ENCODE measurements around the gene KLHL29.

KLHL29 gene

DNA sequence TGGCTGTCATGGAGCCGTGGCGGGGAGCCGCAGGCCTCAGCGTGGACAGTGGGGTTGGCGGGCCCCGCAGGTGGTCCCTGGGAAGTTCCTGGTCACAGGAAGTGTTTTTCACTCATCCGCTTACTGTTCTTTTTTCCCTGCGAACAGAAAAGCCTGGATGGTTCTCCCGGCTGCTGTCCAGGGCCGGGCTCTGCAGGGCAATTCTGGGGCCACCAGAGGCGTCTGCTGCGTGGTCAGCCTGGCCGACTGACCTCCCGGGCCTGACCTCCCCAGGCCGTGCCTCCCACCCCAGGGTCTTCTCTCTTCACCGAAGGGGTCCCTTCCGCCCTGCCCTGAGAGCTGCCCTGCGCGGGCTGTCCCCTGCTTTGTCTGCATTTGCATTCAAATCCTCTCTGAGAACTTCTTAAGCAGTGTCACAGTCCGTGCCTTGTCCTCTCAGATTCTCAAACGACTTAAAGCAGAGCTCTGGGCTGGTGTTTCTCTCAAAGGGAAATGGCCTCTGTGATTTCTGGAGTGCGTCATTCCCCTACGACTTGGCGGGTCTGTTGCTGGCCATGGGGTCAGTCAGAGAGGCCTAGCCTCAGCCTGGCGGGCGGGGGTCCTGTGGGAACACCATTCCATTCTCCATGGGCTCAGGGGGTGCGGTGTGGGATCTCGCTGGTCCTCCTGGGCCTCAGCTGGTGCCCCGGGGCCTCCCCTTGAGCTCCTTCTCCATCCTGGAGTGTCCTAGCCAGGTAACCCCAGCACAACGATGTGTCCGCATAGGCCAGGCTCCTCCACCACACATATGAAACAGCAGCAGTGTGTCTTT is 38.3 kb downstream of the KLHL29 start:
- DNase-seq: no peak

DNA sequence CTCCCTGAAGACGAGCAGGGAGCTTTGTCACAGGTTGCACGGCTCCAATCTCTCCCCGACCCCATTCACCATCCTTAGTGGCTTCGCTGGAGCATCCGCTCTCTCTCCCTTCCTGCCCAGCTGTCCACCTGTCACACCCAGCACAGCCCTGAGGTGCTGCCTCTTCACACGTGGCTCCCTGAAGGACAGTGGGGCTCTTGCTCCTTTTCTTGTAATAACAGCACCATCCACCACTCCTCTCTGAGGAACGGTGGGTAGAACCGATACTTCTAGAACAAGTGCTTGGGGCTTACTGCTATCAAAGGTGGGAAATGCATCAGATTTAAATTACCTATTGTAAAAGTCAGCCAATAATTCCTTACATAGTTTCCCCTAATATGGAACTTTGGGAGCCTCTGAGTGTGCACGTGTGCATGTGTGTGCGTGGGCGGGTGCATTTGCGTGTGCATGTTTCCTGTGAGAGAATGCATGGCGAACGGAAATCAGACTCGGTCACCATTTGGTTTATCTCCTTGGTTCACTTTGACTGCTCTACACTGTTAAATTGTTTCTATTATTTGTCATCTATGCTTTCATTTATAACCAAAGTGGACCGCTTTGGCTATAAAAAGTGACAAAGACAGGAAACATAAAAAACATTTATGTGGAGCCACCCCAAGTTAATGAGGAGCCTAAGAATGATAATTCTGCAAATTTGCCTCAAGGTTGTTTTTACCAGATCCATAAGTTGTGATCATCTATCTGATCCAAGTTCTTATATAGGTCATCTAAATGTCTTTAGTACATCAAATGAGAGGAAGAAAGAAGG is 39.1 kb downstream of the KLHL29 start:
- DNase-seq: no peak

DNA sequence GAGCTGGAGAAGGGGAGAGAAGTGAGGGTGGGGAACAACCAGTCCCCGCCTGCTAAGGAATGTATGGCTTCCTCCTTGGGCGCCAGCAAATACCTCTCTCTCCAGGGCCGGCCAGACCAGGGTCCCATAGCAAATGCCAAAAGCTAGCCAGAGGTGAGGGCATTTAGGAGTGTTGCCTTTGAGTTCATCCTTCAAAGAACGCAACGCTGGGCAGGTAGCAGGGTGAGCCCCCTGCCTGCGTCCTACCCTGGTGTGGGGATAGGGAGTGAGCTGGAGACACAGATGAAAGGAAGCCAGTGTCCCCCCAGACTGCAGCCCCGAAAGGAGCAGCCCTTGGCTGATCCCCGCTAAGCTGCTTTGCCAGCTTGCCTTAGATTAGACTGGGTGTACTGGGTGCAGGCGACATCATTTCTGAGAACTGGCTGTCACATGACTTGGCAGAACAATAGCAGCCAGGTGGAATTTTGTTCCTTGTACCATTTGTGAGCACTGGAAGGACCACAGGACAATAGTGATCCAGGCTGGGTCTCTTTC is 40.4 kb downstream of the KLHL29 start:
- DNase-seq: no peak

DNA sequence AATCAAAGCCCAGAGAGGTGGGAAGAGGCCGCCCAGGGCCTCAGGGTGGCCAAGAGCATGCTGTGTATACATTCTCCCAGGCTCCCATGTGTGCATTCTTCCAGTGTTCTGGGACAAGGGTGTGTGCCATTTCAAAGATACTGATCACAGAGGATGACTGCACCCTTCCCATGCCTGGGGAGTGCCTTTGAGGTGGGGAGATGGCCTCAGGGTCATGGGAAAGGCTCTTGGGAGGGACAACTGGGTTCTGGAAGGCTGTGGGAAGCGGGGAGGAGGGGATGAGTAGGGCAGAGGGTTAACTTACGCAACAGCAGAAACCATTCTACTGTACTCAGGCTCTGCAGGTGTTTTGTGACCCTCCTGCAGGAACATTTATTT is 40.9 kb downstream of the KLHL29 start:
- DNase-seq: no peak

DNA sequence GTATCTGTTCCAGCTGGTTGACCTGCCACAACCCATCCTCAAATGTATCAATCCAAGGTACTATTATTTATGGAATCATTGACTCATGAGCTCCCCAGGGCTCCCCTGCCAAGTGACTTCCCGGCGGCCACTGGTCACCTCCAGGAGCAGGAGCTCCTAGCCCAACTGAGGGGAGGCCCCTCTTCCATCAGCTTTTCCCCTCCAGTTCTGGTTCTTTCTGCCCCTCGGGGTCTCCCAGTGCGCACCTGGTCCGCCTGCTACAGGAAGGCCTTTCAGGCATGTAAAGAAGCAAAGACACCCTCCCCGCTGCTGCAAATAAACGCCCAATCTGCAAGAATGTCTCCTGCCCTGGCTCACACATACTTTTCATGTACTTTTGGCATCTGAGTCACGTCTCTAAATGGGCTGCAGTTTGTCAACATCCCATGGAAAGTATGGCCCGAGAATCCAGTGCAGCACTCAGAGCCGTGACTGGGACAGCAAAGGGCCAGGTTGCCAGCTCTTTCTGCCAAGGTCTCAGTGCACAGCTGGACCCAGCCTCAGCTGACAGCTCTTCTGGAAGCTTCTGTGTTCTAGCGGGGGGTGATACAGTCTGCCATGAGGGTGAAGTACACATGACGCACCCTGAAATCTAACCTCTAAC is 41.4 kb downstream of the KLHL29 start:
- DNase-seq: no peak

DNA sequence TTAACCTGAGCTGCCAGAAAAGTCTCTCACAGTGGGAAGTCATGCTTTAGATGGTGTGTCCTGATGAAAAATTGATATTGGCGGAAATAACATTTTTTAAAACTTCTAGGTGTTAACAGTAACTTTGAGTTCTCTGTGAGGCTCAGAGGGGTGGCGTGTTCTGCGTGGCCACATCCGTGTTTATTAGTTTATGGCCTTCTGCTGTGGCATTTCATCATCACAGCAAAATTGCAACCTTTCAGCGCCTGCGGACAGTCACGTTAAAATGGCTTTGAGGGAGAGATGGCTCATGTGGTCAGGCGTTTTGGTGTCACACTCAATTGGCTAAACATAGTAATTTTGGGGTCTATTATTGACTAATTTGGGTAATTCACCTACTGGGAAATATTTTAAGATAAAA is 42.4 kb downstream of the KLHL29 start:
- no peak for DNase-seq

DNA sequence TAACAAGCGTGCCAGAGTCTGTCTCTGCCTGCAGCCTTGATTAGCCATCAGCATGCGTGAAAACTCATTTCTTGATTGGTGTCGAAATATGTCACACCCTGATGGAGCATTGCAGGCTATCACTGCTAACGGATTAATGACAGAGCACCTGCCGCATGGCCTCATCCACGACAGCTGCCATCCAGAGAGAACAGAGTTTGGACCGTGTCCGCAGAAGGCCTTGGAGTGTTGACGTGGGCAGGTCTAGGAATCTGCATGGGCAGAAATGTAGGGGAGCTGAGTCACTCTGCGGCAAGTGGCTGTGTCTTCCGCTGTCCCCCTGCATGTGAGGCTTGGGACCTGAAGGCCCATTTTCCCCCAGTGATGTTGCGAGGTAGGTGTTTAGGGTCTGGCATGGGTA is 43.0 kb downstream of the KLHL29 start:
- DNase-seq: no peak

DNA sequence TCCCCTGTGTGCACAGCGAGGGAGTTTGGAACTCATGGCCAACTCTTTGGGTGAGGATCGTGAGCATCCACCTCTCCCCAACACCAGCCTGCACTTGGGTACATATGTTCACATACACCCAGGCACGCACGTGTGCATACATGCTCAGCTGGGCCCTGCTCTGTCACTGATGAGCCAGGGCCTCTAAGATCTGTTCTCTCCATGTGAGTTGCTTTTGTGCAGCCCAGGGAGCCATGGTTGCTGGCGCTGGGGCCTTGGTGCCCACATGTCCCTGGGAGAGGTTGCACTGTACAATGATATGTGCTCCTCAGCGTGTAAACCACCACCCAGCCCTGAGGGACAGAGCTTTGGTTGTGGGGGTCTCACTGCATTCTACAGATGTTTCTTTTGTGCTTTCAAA is 44.1 kb downstream of the KLHL29 start:
- DNase-seq: no peak

DNA sequence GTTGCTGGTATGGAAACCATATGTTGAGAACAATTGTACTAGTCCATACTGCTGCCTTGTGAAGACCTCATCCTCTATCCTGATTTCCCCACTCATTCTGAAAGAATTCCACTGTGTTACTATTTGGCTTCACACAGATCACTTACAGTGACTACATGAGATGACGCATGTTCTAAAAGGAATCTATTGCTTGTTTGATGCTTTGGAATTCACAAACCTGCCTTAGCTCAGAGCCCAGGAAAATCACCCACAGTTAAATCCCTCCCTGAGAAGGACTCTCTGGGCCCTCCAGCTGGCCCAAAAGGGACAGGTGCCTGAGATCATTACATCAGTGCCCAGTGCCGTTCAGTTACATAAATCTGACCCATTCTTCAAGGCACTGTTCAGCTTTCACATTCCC is 45.3 kb downstream of the KLHL29 start:
- DNase-seq: no peak

DNA sequence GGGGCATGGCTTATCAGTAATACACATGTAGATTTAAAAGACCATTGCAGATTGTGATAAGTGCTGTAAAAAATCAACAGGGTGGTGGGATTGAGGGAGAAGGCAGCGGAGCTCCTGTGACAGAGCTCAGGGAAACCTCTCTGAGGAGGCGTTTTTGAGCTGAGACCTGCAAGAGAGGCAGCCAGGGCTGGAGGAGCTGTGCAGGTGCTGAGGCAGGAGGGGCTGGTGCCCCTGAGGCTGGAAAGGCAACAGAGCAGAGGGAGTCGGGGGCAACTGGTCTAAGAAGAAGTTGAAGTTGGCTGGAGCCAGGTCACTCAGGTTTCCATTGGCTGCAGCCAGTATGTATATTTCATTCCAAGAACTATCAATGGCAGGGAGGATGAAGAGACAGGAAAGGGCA is 47.6 kb downstream of the KLHL29 start:
- no peak for DNase-seq

DNA sequence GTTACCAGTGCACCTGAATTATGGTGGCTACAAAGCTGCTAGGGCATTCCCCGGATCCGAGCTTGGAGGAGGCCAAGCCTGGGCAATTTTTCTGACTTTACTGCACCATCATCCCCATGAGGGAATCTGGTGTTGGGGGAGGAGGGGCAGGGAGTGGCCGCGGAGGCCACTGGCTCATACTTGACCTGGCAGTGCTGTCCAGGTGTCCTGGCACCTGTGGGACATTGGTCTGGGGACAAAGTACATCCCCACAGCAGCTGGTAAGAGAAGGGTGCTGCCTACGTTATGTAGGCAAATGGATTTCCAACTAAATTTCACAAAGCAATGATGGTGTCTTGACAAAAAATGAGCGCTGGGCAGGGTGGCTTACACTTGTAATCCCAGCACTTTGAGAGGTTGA is 48.3 kb downstream of the KLHL29 start:
- no peak for DNase-seq

DNA sequence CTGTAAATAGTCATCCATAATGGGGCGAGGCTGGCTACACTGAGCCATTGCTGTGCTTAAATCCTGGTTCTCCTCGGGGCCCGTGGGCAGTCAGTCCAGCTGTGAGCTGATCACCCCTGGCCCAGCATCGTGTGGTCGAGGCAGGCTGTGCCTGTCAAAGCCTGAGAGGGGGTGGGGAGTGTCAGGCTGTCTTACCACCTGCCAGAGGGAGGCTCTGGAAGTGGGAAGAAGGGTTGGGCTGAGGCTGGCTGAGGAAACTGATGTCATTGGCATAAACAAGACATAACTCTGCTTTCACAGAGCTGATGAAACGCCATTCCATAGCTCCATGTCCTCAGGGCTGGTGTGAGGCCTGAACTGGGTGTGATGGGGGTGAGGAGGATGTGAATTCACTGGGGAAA is 49.7 kb downstream of the KLHL29 start:
- DNase-seq: no peak

DNA sequence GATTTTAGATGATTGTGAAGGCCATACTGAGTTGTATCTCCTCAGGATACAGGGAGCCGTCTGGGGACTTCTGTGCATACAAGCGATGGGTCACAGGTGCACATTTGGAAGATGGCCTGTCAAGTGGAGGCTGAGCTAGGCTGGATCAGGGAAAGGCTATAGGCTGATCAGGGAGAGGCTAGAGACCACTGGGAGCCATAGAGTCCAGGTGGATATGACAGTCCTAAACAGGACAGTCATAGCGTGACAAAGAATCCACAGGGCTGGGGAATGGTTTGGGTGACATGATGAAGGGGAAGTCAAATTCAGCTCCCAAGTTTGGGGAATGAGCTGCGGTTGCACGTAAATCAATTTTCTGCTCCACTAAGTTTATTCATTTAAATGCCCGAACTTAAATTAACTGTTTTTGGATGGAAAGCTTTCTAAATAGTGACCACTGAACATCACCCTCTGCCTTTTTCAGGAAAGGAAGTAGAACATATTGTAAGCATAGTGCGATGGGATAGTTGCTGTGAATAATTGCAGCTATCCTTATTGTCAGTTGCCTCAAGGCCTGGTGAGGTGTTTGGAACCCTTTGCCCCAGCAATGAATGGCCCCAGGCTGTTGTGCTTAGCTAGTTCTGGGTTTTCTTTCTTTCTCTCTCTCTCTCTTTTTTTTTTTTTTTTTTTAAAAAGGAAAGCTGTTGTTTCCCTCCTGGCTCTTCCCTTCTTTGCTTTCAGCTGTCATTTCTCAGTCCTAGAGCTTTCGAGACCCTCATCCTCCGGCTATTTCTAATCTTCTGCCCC is 50.5 kb downstream of the KLHL29 start:
- DNase-seq: no peak

DNA sequence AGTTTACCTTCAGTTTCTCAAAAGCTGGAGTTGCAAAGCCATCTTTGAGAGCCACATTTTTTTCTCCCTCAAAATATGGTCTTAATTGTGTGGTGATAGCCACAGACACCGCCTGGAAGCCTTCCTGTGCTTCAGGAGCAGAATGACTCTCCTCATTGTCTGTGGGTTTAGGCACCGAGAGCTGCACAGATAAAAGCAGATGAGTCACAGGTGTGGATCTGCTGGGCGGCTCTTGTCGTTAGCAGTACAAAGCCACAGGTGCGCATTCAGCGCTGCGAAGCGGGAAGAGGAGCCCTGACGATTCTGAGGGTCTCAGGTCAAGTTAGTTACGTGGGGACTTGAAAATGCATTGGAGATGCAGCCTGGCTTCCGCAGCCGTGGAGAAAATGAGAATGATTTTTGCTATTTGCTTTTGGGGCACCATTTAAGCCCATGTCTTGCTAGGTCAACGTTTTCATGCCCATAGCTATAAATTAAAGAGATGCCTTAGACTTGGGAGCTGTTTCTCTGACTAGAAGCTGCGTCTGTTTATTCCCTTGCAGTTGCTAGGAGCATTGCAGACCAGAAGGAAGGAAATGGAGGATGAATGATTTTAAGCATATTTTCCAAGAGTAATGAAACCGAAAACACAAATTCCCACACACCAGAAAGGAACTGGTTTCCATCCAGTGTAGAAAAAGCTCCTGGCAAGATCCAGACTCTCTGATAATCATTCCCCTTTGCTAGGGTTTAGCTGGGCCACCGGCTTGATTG is 51.5 kb downstream of the KLHL29 start:
- no peak for DNase-seq

DNA sequence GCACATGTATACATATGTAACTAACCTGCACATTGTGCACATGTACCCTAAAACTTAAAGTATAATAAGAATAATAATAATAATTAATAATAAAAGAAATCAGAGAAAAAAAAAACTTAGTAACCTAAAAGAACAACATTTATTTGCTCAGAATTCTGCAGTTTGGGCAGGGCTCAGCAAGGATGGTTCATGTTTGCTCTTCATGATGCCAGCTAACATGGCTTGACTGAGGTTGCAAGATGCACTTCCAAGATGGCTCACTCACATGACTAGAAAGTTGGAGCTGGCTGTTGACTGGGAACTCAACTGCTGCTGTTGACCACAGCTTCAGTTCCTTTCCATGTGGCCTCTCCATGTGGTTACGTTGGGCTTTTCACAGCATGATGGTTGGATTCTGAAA is 56.4 kb downstream of the KLHL29 start:
- DNase-seq: no peak

DNA sequence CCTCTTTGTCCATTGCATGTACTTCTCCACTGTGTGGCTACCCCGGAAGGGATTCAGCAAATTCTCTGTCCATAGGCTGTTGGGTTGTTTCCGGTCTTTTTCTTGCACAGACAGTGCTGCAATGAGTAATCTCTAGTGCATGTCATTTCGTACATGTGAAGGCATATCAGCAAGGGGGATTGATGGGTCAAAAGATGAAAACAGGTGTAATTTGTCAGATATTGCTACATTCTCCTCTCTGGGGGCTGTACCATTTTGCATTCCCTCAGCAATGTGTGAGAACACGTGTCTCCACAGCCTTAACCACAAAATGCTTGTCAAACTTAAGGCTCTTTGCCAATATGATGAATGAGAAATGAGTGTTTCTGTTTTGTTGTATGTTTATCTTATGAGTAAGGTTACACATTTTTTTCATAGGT is 60.5 kb downstream of the KLHL29 start:
- DNase-seq: no peak

DNA sequence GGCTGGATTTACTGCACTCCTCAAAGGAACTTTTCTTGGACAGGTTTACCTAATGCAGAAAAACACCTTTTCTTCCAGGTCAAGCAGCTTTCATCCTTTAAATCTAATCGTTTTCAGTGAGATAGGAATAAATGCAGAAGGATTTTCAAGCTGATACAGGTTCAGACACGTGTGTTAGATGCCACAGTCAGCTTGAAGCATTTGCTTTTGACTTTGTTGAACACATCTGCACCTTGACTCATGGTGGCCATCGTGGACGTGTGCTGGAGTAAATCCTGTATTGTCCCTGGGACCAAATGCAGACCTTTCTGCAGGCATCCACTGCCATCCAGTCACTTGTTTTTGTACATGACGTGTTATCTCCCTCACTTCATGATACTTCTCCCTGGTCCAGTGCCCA is 61.9 kb downstream of the KLHL29 start:
- DNase-seq: no peak

DNA sequence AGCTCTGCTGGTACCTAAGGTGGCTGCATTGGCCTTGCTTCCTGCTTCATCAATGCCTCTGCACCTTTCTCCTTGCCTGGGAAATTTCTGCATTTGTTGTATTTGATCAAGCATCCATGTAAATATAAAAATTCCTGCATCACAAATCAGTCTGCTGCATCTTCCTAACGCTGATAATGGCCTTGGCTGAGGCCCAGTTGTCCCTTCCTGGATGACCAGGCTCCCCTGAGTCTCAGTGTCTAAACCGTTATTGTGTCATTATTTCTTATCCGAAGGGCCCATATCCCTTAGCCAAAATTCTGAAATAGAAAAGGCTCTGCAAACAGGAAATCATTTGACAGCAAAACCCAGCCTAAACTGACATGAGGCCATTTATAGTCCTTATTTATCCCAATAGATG is 62.4 kb downstream of the KLHL29 start:
- DNase-seq: no peak

DNA sequence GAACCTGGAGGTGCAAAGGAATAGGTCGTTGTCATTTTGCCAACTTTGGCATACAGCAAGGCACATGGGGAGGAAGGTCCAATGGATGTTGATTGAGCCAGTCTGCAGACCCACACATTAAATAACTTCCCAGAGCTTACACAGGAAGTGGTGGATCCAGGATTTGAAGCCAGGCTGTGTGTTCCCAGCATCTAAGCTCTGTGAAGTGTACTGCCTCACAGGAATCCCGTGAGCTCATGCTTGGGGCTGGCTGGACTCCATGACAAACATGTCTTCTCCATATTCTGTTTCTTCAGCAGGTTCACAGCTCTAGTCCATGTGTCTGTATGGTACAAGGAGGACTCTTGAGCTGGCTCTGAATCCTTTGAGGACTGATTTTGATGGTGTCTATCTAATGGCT is 63.9 kb downstream of the KLHL29 start:
- DNase-seq: no peak

DNA sequence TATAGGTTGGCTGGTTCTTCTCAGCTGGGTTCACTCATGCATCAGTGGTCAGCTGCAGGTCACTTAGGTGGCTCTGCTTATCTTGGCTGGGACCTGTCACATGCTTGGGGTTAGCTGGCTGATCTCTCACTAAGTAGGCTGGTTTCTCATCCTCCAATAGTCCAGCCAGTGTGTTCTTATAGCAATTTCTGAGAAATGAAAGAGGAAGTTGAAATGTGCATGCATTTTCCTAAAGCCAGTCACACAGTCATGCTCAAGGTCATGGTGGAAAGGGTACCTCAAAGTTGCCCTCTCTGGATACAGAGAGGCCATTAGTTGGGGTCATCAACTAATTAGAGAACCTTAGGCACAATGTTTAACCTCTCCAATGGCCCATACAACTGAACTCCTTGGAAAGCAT is 64.4 kb downstream of the KLHL29 start:
- no peak for DNase-seq

DNA sequence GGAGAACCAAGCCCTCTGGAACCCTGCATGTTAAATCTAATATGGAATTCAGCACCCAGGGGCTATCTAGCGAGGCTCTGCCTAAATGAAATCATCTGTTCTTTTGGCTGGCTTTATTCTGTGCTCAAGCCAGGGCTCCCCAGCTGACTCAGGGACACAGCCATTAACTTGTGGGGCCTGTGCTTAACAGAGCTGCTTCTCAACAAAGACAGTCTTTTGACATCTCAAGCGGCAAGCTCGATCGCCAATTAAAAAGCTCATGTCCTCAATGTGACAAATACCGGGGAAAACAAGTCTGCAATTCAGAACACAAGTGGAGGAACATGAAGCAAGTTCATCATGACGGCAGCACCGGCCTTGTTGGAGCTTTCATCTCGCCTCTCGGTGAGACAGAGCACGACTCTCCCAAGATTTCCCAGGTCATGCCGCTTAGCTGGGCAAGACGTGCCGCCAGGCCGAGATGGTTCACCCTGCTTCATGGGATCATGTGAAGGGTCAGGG is 64.9 kb downstream of the KLHL29 start:
- no peak for DNase-seq

DNA sequence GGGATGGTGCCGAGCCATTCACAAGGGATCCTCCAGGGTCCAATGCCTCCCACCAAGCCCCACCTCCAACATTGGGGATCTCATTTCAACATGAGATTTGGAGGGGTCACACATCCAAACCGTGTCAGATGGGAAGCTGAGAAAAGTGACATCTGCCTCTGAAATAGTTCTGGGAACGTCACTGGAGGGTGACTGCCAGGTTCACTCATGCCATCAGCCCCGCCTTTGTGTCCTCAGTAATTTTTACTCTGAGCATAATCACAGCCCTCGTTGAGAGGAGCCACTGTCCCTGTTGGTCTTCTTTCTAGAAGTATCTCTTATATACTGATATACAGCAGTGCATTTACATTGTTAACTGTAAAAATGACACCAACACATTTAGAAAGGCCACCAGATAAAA is 67.4 kb downstream of the KLHL29 start:
- DNase-seq: no peak
